Nephron (organoid): Measurements from ENCODE around the gene TBXAS1.
A peak's percentile ranks its signal among the peaks of the same experiment; 100 is the strongest.

Experiments
- H3K27ac Mint-ChIP-seq, 3 experiments: 2 replicates each; pipeline ENCODE4 v1.8.0; 2020; ENCODE audit warnings: mixed read lengths in 3 of 3, mild to moderate bottlenecking in 2 of 3, moderate library complexity in 1 of 3
- H3K27me3 Mint-ChIP-seq: 2 replicates; pipeline ENCODE4 v1.8.0; 2021; ENCODE audit warnings: low read depth, mild to moderate bottlenecking, moderate library complexity, mixed read lengths
- H3K36me3 Mint-ChIP-seq: 2 replicates; pipeline ENCODE4 v1.8.0; 2020; ENCODE audit warnings: low read depth, mixed read lengths
- H3K4me1 Mint-ChIP-seq: 2 replicates; pipeline ENCODE4 v1.8.0; 2020; ENCODE audit warnings: mixed read lengths
- H3K4me3 Mint-ChIP-seq, 3 experiments: 2 replicates each; pipeline ENCODE4 v1.8.0; 2020; ENCODE audit warnings: mild to moderate bottlenecking in 3 of 3, mixed read lengths in 3 of 3, moderate library complexity in 2 of 3
- H3K9me3 Mint-ChIP-seq: 2 replicates; pipeline ENCODE4 v1.8.0; 2020; ENCODE audit warnings: mixed read lengths
- TF ChIP-seq, protein P1 (sequence below), 3 experiments: fragments of 200-600 bp; sonication (generic); IDR thresholded peaks; one replicate each; pipeline ENCODE4 v1.5.0; 2021; ENCODE audit warnings: antibody characterized with exemption in 3 of 3; ENCODE audit not compliant: unreplicated experiment in 3 of 3

TBXAS1 gene

GRCh38 chr7:139797607-139798006 is 31.5 kb upstream of the TBXAS1 start:
- TF ChIP-seq, protein P1, sequence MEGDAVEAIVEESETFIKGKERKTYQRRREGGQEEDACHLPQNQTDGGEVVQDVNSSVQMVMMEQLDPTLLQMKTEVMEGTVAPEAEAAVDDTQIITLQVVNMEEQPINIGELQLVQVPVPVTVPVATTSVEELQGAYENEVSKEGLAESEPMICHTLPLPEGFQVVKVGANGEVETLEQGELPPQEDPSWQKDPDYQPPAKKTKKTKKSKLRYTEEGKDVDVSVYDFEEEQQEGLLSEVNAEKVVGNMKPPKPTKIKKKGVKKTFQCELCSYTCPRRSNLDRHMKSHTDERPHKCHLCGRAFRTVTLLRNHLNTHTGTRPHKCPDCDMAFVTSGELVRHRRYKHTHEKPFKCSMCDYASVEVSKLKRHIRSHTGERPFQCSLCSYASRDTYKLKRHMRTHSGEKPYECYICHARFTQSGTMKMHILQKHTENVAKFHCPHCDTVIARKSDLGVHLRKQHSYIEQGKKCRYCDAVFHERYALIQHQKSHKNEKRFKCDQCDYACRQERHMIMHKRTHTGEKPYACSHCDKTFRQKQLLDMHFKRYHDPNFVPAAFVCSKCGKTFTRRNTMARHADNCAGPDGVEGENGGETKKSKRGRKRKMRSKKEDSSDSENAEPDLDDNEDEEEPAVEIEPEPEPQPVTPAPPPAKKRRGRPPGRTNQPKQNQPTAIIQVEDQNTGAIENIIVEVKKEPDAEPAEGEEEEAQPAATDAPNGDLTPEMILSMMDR (IDR thresholded peaks at IDR 0.05; ENCODE audit: unreplicated experiment in 3 of 3) = no peak
- H3K4me1 Mint-ChIP-seq = peaks cover 11% of the 10 kb centered on the region
- H3K27me3 Mint-ChIP-seq = no peaks in the 10 kb centered on the region
- H3K27ac Mint-ChIP-seq = no peak overlapping the region
- peaks cover 7% of the 10 kb centered on the region for H3K9me3 Mint-ChIP-seq
- H3K4me3 Mint-ChIP-seq = no peak overlapping the region
- peaks cover 61% of the 10 kb centered on the region for H3K36me3 Mint-ChIP-seq

GRCh38 chr7:139798221-139798620 is 30.8 kb upstream of the TBXAS1 start:
- Mint-ChIP-seq H3K4me1 (peaks cover 11% of the 10 kb centered on the region), H3K9me3 (peaks cover 14% of the 10 kb centered on the region), H3K27ac (peak overlapping the region in 2 of 3 experiments; percentile 1 to 48), H3K4me3 (no peak overlapping the region), H3K27me3 (no peaks in the 10 kb centered on the region), H3K36me3 (peaks cover 63% of the 10 kb centered on the region)
- TF ChIP-seq, protein P1 (IDR thresholded peaks at IDR 0.05; ENCODE audit: unreplicated experiment in 3 of 3) = no peak

- Mint-ChIP-seq H3K36me3 (peaks cover 58% of the 10 kb centered on the region), H3K27ac (no peak overlapping the region), H3K4me1 (peaks cover 11% of the 10 kb centered on the region), H3K9me3 (peaks cover 14% of the 10 kb centered on the region), H3K27me3 (no peaks in the 10 kb centered on the region), H3K4me3 (no peak overlapping the region)
- TF ChIP-seq, protein P1 (IDR thresholded peaks at IDR 0.05; ENCODE audit: unreplicated experiment in 3 of 3) = no peak
Measured at GRCh38 chr7:139798892-139799291, 30.2 kb upstream of the TBXAS1 start.

DNA sequence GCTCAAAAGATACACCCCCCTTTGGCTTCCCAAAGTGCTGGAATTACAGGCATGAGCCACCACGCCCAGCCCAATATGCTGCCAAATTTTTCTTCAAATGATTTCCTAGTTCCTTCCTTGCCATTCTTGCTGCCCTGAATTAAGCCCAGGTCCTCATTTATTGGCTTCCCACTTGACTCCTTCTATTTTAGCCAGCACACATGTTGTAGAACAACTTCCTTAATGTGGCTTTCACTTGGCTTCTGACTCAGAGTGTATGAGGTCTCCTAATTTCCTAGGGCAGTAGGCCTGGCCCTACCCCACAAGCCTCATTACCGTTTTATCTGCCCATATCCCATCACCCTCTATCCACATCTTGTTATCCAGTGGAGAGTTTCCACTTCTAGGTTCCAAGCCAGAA is 29.5 kb upstream of the TBXAS1 start:
- H3K4me1 Mint-ChIP-seq = peaks cover 11% of the 10 kb centered on the region
- peaks cover 63% of the 10 kb centered on the region for H3K36me3 Mint-ChIP-seq
- H3K9me3 Mint-ChIP-seq = peaks cover 18% of the 10 kb centered on the region
- TF ChIP-seq, protein P1 (IDR thresholded peaks at IDR 0.05; ENCODE audit: unreplicated experiment in 3 of 3) = no peak
- H3K4me3 Mint-ChIP-seq = no peak overlapping the region
- no peak overlapping the region for H3K27ac Mint-ChIP-seq
- H3K27me3 Mint-ChIP-seq = no peaks in the 10 kb centered on the region

GRCh38 chr7:139804571-139804970 is 24.5 kb upstream of the TBXAS1 start:
- Mint-ChIP-seq H3K4me1 (peaks cover 2% of the 10 kb centered on the region), H3K27me3 (no peaks in the 10 kb centered on the region), H3K4me3 (no peak overlapping the region), H3K27ac (no peak overlapping the region), H3K36me3 (peaks cover 50% of the 10 kb centered on the region), H3K9me3 (peaks cover 24% of the 10 kb centered on the region)
- TF ChIP-seq, protein P1 (IDR thresholded peaks at IDR 0.05; ENCODE audit: unreplicated experiment in 3 of 3) = no peak

DNA sequence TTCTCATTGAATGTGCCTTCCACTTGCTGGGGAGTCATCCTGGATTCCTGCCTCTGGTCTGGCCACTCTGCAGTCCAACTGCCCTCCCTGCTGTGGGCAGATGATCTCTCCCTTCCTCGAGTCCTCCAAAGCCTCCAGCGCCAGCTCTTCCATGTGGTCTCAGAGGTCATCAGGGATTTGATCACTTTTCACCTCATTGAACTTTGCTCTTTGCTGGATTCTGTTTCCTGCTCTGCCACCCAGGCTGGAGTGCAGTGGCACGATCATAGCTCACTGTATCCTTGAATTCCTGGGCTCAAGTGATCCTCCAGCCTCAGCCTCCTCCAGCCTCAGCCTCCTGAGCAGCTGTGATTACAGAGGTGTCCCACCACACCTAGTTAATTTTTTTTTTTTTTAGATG is 22.1 kb upstream of the TBXAS1 start:
- H3K27ac Mint-ChIP-seq = no peak overlapping the region
- peaks cover 32% of the 10 kb centered on the region for H3K36me3 Mint-ChIP-seq
- no peaks in the 10 kb centered on the region for H3K27me3 Mint-ChIP-seq
- TF ChIP-seq, protein P1 (IDR thresholded peaks at IDR 0.05; ENCODE audit: unreplicated experiment in 3 of 3) = no peak
- no peak overlapping the region for H3K4me3 Mint-ChIP-seq
- peaks cover 24% of the 10 kb centered on the region for H3K9me3 Mint-ChIP-seq
- no peaks in the 10 kb centered on the region for H3K4me1 Mint-ChIP-seq
